HAP-1 (cell line): ENCODE data around the gene TMOD2.

Experiments
- DNase-seq, 2 experiments: peaks; one replicate each; pipeline ENCODE4 v3.0.0-alpha.2; 2016 to 2020; ENCODE audit warnings: low spot score in 2 of 2
- H3K27me3 ChIP-seq: fragments of 250-450 bp; sonication (Bioruptor Pico); 2 replicates; pipeline ENCODE4 v1.5.1; 2020; ENCODE audit warnings: low read depth, mild to moderate bottlenecking, moderate library complexity
- H3K36me3 ChIP-seq: fragments of 250-450 bp; sonication (Bioruptor Pico); replicated peaks from 2 replicates; pipeline ENCODE4 v1.5.1; 2020; ENCODE audit warnings: mild to moderate bottlenecking
- H3K4me1 ChIP-seq: fragments of 250-450 bp; sonication (Bioruptor Pico); 2 replicates; pipeline ENCODE4 v1.5.1; 2020; ENCODE audit warnings: mild to moderate bottlenecking
- H3K4me3 ChIP-seq: fragments of 250-450 bp; sonication (Bioruptor Pico); 2 replicates; pipeline ENCODE4 v1.5.1; 2020; ENCODE audit warnings: mild to moderate bottlenecking, moderate library complexity
- H3K9me3 ChIP-seq: fragments of 250-450 bp; sonication (Bioruptor Pico); 2 replicates; pipeline ENCODE4 v1.5.1; 2020; ENCODE audit warnings: mild to moderate bottlenecking, moderate library complexity
- in situ Hi-C: fragments of 300-500 bp; cut with MboI; formaldehyde crosslinking; loops from 3 replicates; pipeline ENCODE4 v1.14.3; 2020; ENCODE audit warnings: low sequenced_read_pairs, inconsistent platforms, mixed read lengths

TMOD2 gene

DNA sequence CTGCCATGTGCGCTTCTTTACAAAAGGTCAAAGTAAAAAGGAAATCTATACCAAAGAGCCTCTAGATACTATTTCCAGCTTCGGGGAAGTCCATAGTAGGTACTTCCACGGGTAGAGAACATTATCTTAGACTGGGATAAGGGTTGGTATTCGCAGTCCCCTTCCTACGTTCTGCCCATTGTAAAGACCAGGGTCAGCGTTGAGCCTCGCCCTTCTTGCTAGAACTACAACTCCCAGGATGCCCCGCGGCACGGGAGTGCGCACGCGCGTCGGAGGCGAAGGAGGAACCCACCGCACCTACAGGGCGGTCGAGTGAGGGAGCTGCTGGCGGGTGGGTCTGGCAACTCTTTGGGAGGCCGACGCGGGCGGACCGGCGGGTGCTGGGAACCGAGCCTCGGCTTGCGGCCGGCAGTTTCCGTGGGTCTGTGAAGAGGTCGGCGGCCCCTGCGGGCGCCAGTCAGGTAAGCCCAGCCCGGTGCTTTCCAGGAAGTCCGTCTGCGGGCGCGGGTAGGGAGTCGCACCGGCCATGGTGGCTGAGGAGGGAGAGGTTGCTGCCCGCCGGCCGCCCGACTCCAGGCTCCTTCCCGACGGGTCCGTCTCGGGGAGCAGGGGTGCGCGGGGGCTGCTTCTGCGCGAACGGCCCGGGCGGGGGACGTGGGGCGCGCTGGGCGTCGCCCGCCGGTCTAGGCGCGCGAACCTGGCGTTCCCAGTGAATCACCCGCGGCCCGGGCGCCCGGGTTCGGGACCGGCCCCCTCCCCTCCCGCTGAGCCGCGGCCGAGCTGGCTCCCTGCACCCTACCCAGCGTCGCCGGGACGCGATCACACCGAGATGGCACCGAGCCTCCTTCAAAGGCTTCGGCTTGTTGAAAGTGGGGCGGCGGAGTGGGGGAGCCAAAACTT is 78.2 kb downstream of the TMOD2 start, which contains the start of gene TMOD3:
TMOD3 (plus strand) TSS at position 278 of the 900 bp plus-strand sequence. CDS start 33,232 bp downstream, outside the sequence.
- no peaks in the 10 kb centered on the region for H3K9me3 ChIP-seq
- peaks cover 13% of the 10 kb centered on the region for H3K4me1 ChIP-seq
- peak within 1 kb of the TSS; percentile 97 for H3K4me3 ChIP-seq
- in situ Hi-C loops = no loop called here
- H3K27me3 ChIP-seq = no peaks in the 10 kb centered on the region
- peaks cover 4% of the 10 kb centered on the region for H3K36me3 ChIP-seq
- DNase-seq = peak; percentile 87 to 96

DNA sequence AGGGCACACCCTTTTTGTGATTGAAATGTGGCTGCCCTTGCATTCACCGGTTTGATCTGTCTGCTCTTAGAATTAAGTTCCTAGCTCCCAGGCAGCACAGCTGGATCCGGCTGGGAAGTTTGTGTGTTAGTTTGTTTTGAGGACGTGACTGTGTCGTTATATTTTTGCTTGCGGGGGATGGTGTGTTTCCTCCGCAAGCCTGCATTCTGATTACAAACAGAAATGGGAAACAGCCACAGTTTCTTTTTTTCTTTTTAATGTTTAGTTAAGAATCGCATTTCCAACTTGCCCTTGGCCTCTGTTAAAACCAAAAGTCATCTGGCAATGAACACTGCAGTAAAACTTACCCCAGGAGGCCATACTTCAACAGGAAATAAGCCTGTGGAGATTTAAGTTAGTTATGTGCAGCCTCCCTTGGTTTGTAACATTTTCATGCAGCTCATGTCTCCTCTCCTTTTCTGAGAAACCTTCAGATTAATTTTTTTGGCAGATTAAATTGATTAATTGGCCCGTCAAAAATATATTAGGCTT is 78.9 kb downstream of the TMOD2 start:
- peak in 1 of 2 experiments; percentile 28 for DNase-seq
- in situ Hi-C loops = no loop called here

DNA sequence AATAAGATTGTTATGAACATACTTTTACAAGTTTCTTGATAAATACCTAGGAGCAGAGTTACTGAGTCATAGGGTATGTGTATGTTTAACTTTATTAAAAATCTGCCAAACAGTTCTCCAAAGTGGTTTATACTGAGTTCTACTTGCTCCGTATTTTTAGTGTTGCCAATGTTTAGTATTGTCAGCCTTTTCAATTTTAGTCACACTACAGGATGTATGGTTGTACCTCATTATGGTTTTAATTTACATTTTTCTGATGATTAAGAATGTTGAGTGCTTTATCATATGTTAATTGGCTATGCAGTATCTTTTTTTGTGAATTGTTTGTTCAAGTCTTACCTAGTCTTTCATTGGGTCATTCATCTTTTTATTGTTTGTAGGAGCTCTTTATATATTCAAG is 82.4 kb downstream of the TMOD2 start:
- DNase-seq = no peak
- Histone ChIP-seq H3K9me3 (no peaks in the 10 kb centered on the region), H3K27me3 (no peaks in the 10 kb centered on the region), H3K4me1 (peaks cover 24% of the 10 kb centered on the region), H3K4me3 (no peak overlapping the region), H3K36me3 (peaks cover 4% of the 10 kb centered on the region)
- in situ Hi-C loops = no loop called here

More for the DNA sequence above, 78.9 kb downstream of the TMOD2 start:
- peaks cover 18% of the 10 kb centered on the region for H3K4me1 ChIP-seq
- peak overlapping the region; percentile 97 for H3K4me3 ChIP-seq
- H3K9me3 ChIP-seq = no peaks in the 10 kb centered on the region
- H3K27me3 ChIP-seq = no peaks in the 10 kb centered on the region
- peaks cover 4% of the 10 kb centered on the region for H3K36me3 ChIP-seq

DNA sequence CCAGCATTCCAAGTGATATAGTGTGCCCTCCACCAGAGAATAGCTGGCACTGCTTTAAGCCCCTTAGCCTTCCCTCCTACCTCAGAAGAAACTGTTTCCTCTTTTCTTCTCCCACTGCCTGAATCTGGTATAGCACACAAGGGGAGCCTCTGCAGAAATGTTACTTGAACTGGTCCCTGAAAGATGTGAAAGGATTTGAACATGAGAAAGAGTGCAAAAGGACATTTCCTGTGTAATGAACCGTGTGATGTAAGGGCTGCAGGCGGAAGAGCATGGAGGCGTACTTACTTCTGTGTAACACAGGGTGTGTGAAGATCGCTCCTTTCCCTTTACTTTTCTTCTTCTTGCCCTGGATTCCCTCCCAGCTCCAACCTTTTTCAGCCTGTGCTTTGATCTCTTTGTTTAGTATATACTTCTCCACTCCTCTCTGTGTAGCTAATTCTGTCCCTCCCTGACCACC is 86.4 kb downstream of the TMOD2 start:
- Histone ChIP-seq H3K4me3 (no peak overlapping the region), H3K4me1 (peaks cover 36% of the 10 kb centered on the region)
- DNase-seq = no peak

DNA sequence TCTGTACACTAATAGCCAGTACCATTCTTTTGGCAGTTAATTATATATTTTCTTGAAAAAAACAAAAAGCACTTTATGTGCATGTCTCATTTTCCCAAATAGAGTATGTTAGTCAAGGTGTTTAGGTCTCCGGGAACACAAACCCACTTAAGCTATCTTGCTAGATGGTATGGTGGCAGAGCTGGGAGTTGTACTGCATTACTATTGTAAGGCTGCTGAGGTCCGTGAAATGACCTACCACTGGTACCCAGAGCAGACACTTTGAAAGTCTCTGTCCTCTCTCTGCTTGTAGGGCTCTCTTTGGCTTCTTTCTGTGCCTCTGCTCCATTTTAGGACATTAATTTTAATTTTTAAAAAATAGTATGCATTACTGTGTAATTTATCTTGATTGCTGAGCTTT is 86.9 kb downstream of the TMOD2 start:
- Histone ChIP-seq H3K9me3 (no peaks in the 10 kb centered on the region), H3K4me3 (no peak overlapping the region), H3K4me1 (peaks cover 37% of the 10 kb centered on the region), H3K36me3 (no peaks in the 10 kb centered on the region), H3K27me3 (no peaks in the 10 kb centered on the region)
- in situ Hi-C loops = no loop called here
- no peak for DNase-seq

More for the DNA sequence above, 86.4 kb downstream of the TMOD2 start:
- H3K27me3 ChIP-seq = no peaks in the 10 kb centered on the region
- in situ Hi-C loops = no loop called here
- no peaks in the 10 kb centered on the region for H3K9me3 ChIP-seq
- H3K36me3 ChIP-seq = no peaks in the 10 kb centered on the region

DNA sequence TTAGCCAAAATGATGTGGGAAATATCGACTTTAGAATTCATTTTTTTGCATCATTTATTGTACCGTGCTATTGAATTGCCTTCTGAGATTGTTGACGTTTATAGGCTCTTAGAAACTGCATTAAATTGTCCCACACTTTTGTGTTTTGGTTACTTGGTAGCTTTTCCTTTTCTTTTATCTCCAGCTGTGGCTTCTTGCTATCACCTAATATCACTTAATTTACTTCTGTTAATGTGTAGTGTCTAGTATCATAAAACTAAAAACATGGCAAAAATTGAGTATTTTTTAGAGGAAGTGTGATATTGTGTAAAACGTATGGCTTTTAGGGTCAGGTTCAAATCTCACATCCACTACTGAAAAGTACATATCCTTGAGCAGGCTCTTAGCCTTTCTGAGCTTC is 89.3 kb downstream of the TMOD2 start:
- no peak for DNase-seq
- in situ Hi-C loops = no loop called here
- Histone ChIP-seq H3K36me3 (no peaks in the 10 kb centered on the region), H3K4me1 (peaks cover 24% of the 10 kb centered on the region), H3K27me3 (no peaks in the 10 kb centered on the region), H3K9me3 (no peaks in the 10 kb centered on the region), H3K4me3 (no peak overlapping the region)

DNA sequence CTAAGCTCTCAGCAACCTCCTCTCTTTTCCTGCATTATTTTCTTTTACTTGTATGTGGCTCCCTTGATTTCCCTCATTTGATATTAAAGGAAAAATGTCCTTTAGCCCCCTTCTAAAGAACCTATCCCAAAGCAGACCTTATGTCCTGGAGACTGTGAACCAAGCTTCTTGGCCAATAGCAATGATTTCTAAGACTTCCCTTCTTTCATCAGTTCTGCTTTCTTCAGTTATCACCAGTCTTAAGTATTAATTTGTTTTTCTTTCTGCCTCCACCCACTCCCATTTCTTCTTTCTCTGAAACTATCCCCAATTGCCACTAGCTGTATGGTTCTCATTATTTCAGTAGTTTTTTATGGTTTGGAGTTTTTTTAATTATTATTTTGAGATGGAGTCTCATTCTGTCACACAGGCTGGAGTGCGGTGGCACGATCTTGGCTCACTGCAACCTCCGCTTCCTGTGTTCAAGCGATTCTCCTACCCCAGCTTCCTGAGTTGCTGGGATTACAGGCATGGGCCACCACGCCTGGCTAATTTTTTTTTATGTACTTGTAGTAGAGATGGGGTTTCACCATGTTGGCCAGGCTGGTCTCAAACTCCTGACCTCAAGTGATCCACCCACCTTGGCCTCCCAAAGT is 90.1 kb downstream of the TMOD2 start:
- H3K4me3 ChIP-seq = no peak overlapping the region
- no peaks in the 10 kb centered on the region for H3K9me3 ChIP-seq
- H3K27me3 ChIP-seq = no peaks in the 10 kb centered on the region
- no peaks in the 10 kb centered on the region for H3K36me3 ChIP-seq
- in situ Hi-C loops = no loop called here
- DNase-seq = no peak
- H3K4me1 ChIP-seq = peaks cover 30% of the 10 kb centered on the region

DNA sequence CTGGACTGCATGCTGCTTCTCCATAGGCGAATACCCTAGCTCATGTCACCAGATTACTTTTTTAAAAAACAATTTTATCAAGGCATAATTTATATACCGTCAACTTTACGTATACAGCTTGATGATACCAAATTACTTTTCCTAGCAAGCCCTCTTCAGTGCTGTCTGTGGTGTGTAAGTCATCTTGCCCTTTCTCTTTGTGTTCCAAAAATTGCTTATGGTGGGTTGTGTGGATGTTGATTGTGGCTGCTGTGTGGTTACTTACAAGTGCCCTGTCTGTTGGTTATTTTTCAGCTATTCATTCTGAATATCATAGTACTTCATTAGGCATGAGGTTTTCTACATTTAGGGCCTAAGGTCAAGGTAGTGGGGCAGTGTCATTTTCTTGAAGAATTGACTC is 90.9 kb downstream of the TMOD2 start:
- H3K36me3 ChIP-seq = no peaks in the 10 kb centered on the region
- in situ Hi-C loops = no loop called here
- H3K27me3 ChIP-seq = no peaks in the 10 kb centered on the region
- no peaks in the 10 kb centered on the region for H3K9me3 ChIP-seq
- H3K4me3 ChIP-seq = no peak overlapping the region
- peaks cover 33% of the 10 kb centered on the region for H3K4me1 ChIP-seq
- no peak for DNase-seq

DNA sequence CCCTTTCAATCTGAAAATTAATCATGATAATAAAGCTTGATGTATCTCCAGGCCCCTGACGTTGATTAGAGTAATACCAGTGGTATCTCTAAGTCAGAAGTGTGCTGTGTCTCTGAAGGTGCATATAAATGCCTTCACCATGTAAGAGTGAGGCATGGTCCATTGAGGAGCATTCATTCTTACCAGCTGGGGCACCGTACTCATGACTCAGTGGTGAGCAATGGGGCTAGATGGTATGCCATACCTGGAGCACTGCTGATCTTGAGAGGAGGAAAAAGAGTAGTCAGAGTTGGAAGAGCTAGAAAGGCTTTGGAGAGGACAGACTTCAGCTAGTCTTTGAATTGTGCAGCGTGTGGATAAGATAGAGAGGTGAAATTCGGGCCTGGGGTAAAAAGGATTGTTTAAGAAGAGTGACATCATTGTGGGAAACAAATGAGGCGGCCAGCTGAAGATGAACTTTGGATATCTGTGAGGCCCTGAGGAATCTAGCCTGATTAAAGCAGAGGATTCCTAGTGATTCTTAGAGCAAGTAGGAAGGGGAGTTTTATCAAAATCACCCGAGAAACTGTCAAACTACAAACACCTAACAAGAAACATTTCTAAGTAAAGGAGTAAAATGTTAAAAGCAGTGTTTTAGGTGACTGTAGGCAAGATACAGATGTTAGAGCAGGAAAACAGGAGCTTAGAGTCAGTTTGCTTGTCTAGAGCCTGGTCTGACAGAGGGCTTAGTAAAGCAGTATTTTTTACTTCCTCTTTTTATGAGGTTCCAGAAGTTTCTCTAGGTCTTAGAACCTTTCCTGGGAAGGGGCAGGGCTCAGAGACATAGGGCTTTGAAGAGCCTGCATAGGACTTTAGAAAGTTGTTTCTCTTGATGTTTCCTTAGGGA is 91.7 kb downstream of the TMOD2 start:
- DNase-seq = no peak
- H3K4me3 ChIP-seq = no peak overlapping the region
- H3K27me3 ChIP-seq = no peaks in the 10 kb centered on the region
- no peaks in the 10 kb centered on the region for H3K36me3 ChIP-seq
- H3K9me3 ChIP-seq = no peaks in the 10 kb centered on the region
- in situ Hi-C loops = no loop called here
- H3K4me1 ChIP-seq = peaks cover 33% of the 10 kb centered on the region

DNA sequence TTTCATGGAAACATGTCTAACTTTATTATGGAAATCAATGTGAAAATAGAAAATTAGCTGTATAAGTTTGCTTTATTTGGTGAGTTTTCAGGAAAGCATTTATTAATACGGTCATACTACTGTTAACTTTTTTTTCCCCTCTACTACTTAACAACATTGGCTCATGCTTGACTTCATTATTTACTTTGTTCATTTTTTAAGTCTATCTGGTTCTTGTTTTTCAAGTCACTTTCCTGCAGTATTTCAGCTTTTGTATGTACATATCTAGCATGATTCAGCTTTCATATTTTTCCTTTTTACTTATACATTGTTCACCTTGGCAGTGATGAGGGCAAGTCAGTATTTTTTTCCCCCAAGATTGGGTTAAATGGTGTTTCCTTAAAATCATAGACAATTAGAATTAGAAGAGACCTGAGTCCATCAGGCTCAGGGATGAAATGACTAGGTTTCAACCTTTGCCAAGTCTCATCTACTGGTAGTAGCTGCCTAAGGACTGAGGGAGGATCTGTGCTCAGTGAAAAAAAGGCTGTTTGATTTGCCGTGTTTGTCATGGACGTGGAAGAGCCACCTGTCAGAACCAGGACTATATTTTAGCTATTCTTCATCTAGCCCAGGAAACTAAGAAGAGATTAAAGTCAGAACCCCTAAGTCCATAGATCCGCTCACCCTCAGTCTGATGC is 93.5 kb downstream of the TMOD2 start:
- Histone ChIP-seq H3K4me3 (no peak overlapping the region), H3K4me1 (peaks cover 33% of the 10 kb centered on the region)

DNA sequence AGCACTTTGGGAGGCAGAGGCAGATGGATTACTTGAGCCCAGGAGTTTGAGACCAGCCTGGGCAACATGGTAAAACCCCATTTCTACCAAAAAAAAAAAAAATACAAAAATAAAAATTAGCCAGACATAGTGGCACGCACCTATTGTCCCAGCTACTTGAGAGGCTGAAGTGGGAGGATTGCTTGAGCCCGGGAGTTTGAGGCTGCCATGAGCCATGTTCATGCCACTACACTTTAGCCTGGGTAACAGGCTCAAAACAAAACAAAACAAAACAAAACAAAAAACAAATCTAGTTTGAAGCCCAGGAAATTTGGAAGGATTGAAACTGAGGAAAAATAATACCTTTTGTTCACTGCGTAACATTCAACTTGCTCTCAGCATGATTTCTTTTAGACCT is 94.7 kb downstream of the TMOD2 start:
- peaks cover 23% of the 10 kb centered on the region for H3K4me1 ChIP-seq
- no peak for DNase-seq
- H3K36me3 ChIP-seq = no peaks in the 10 kb centered on the region
- H3K4me3 ChIP-seq = no peak overlapping the region
- in situ Hi-C loops = no loop called here
- H3K27me3 ChIP-seq = no peaks in the 10 kb centered on the region
- no peaks in the 10 kb centered on the region for H3K9me3 ChIP-seq

More for the DNA sequence above, 93.5 kb downstream of the TMOD2 start:
- in situ Hi-C loops = no loop called here
- DNase-seq = no peak
- no peaks in the 10 kb centered on the region for H3K36me3 ChIP-seq
- H3K9me3 ChIP-seq = no peaks in the 10 kb centered on the region
- H3K27me3 ChIP-seq = no peaks in the 10 kb centered on the region

DNA sequence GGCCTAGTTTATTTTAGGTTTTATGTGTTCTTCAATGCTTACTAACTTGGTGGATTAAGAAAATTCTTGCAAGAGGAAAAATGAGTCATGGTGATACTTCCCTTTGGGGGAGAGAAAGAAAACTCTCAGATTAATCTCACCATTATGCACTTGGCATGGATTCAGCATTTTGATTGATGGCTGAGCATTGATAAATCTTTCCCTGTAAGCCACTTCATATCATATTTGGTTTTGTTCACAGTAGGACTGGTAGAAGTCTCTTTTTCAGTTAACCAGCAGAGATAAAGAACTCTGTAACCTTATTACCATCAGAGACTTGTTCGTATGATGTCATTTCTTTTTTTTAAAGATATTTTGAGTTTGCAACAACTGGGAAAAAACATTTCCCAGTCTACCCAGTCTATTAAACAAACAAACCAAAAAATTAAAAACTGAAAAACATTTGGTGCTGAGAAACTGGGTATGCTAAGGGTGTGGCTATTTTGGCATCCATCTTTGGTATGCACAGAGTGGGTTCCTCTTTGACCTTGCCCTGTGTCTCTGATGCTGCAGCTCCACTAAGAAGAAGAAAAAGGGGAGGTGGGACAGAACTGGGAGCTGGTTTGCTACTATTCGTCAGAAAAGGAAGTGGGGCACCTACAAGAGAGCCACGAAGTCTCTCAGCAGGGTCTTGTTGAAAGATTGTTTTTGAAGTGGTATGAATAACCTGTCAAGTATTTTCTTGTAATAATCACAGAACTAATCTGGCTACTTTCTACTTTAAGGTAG is 95.2 kb downstream of the TMOD2 start:
- DNase-seq = peak in 1 of 2 experiments; percentile 36
- Histone ChIP-seq H3K4me3 (no peak overlapping the region), H3K4me1 (peaks cover 23% of the 10 kb centered on the region)

More for the DNA sequence above, 95.2 kb downstream of the TMOD2 start:
- Histone ChIP-seq H3K27me3 (no peaks in the 10 kb centered on the region), H3K36me3 (no peaks in the 10 kb centered on the region), H3K9me3 (no peaks in the 10 kb centered on the region)
- in situ Hi-C loops = no loop called here
